Ishikawa (cell line): ENCODE results near the gene RNF144B.

Source experiments
- CREB1 ChIP-seq: IDR thresholded peaks from 2 replicates; pipeline ENCODE4 v1.6.1; 2012; ENCODE audit warnings: low read depth
- EGR1 ChIP-seq: IDR thresholded peaks from 2 replicates; pipeline ENCODE4 v1.6.1; 2012
- EP300 ChIP-seq: IDR thresholded peaks from 2 replicates; pipeline ENCODE4 v1.6.1; 2012; ENCODE audit warnings: borderline replicate concordance
- FOXM1 ChIP-seq: IDR thresholded peaks from 2 replicates; pipeline ENCODE4 v1.6.1; 2012; ENCODE audit warnings: low read depth, borderline replicate concordance
- NFIC ChIP-seq: IDR thresholded peaks from 2 replicates; pipeline ENCODE4 v1.6.1; 2012
- RAD21 ChIP-seq: IDR thresholded peaks from 2 replicates; pipeline ENCODE4 v1.6.1; 2012; ENCODE audit warnings: low read depth
- TAF1 ChIP-seq: IDR thresholded peaks from 2 replicates; pipeline ENCODE4 v1.6.1; 2012; ENCODE audit warnings: low read depth, mild to moderate bottlenecking
- TCF12 ChIP-seq: IDR thresholded peaks from 2 replicates; pipeline ENCODE4 v1.6.1; 2012; ENCODE audit warnings: low read depth
- TEAD4 ChIP-seq: IDR thresholded peaks from 2 replicates; pipeline ENCODE4 v1.6.1; 2012
- YY1 ChIP-seq: IDR thresholded peaks from 2 replicates; pipeline ENCODE4 v1.6.1; 2012; ENCODE audit warnings: low read depth
- ZBTB7A ChIP-seq: IDR thresholded peaks from 2 replicates; pipeline ENCODE4 v1.6.1; 2012; ENCODE audit warnings: low read depth
- TF ChIP-seq, protein P1 (sequence below): IDR thresholded peaks from 2 replicates; pipeline ENCODE4 v1.6.1; 2012
- TF ChIP-seq, protein P2 (sequence below): IDR thresholded peaks from 2 replicates; pipeline ENCODE4 v1.6.1; 2012; ENCODE audit warnings: low read depth, mild to moderate bottlenecking
- TF ChIP-seq, protein P3 (sequence below): IDR thresholded peaks from 2 replicates; pipeline ENCODE4 v1.6.1; 2012

RNF144B gene

DNA sequence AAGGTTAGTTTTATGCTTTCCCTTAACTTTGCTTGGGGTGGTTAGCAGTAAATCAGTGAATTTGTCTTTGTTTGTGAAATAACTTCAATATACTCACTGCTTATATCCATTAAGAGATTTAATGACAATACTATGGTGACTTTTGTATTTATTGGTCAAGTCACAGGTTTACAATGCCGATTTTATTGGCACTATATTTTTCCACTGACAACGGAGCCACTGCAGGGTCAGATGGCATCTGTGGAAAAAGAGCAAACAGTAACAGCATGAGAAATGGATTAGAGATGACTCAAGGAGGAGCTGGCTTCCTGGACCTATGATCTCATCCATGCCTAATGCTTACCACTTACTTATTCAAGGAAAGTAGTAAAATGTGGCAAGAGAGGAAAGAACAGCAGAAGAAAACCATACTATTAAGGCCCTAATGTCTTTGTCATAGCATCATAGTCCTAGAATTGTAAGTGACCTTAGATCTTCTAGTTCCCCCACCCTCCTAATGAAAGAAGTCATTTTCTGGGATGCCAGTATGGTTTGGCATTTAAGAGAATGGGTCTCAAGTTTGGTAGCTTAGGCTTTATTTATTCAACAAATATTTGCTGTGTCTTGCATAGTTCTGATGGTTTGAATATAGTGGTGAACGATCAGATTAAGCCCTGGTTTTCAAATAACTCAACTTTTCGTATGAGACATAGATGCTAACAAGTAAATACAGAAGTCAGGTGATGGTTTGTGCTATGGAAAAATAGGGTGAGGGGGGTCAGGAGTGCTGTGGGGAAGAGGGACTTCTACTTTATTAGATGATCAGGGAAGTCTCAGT, 18.5 kb downstream of the RNF144B start:
- TF ChIP-seq, protein P1, sequence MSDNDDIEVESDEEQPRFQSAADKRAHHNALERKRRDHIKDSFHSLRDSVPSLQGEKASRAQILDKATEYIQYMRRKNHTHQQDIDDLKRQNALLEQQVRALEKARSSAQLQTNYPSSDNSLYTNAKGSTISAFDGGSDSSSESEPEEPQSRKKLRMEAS: no peak
- TF ChIP-seq RAD21 (no peak), EGR1 (no peak), EP300 (no peak), TEAD4 (no peak), ZBTB7A (no peak), CREB1 (no peak), TAF1 (no peak), NFIC (no peak), FOXM1 (no peak), YY1 (no peak)
- TF ChIP-seq, protein P2, sequence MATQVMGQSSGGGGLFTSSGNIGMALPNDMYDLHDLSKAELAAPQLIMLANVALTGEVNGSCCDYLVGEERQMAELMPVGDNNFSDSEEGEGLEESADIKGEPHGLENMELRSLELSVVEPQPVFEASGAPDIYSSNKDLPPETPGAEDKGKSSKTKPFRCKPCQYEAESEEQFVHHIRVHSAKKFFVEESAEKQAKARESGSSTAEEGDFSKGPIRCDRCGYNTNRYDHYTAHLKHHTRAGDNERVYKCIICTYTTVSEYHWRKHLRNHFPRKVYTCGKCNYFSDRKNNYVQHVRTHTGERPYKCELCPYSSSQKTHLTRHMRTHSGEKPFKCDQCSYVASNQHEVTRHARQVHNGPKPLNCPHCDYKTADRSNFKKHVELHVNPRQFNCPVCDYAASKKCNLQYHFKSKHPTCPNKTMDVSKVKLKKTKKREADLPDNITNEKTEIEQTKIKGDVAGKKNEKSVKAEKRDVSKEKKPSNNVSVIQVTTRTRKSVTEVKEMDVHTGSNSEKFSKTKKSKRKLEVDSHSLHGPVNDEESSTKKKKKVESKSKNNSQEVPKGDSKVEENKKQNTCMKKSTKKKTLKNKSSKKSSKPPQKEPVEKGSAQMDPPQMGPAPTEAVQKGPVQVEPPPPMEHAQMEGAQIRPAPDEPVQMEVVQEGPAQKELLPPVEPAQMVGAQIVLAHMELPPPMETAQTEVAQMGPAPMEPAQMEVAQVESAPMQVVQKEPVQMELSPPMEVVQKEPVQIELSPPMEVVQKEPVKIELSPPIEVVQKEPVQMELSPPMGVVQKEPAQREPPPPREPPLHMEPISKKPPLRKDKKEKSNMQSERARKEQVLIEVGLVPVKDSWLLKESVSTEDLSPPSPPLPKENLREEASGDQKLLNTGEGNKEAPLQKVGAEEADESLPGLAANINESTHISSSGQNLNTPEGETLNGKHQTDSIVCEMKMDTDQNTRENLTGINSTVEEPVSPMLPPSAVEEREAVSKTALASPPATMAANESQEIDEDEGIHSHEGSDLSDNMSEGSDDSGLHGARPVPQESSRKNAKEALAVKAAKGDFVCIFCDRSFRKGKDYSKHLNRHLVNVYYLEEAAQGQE: no peak
- TF ChIP-seq, protein P3, sequence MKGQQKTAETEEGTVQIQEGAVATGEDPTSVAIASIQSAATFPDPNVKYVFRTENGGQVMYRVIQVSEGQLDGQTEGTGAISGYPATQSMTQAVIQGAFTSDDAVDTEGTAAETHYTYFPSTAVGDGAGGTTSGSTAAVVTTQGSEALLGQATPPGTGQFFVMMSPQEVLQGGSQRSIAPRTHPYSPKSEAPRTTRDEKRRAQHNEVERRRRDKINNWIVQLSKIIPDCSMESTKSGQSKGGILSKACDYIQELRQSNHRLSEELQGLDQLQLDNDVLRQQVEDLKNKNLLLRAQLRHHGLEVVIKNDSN: no peak

DNA sequence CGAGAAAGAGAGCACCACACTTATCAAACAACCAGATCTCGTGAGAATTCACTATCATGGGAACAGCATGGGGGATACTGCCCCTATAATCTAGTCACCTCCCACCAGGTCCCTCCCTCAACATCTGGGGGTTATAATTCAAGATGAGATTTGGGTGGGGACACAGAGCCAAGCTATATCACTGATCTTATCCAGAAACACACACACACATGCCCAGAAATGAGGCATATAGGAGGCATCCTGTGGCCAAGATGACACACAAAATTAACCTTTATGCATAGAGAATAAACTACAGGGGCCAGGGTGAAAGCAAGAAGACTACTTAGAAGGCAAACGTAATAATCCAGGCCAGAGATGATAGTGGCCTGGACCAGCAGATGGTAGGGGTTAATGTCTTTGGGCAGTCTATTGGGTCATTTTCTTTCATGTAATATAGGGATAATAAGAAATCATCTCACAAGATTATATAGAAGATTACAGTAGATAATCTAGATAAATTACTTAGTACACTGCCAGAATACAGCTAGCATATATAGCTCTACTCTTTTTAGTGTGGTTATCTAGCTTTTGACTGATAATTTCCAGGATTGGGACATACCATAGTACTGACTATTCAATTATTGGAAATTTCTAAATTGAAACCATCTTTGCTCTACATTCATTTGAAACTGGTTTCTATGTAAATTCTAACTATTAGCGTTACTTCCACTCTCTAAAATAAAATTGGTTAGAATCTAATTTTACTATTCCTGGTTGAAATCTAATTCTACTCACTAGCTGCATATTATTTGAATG, 20.0 kb downstream of the RNF144B start:
- TF ChIP-seq, protein P1: no peak

DNA sequence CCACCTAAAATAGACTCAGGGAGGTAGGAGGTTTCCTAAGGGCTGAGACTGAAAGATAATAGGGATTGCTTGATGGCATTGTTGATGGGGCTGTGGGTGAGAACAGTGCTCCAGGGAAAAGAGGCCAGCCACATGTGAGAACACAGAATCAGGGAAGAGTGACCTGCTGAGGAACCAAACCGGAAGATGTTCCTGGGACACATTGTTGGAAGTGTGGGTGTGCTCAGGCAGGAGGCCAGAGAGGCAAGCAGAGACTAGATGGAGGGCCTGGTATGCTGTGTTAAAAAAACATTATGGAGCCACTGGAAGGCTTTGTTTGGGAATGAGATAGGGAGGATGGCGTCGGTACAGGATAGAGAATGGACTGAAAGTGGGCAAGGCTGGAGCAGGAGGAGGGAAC, 23.3 kb downstream of the RNF144B start:
- TF ChIP-seq, protein P1: no peak
- TF ChIP-seq, protein P3: no peak
- no peak for TF ChIP-seq TEAD4
- TF ChIP-seq, protein P2: no peak

DNA sequence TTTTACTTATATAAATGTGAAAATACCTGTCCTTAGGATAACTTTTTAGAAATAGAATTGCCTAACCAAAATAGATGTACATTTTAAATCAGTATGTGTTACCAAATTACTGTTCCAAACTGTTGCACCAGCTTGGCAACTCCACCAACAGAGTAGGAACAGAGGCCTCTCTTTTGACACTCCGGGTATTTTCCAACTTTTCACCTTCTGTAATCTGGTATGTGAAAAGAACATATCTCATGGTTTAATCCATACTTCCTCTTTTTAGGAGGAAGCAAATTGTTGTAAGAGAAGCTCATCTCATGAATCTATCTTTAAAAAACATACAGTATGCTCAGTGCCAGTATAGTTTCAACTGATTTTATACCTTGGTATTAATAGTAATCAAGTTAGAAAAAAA, 24.9 kb downstream of the RNF144B start:
- TF ChIP-seq RAD21 (no peak), ZBTB7A (no peak), EP300 (no peak), TEAD4 (no peak), FOXM1 (no peak), EGR1 (no peak), CREB1 (no peak), TCF12 (no peak), YY1 (no peak)
- TF ChIP-seq, protein P2: no peak
